ENCODE data around the gene SYDE2.

GRCh38 chr1:85166351-85166750 is 34.5 kb downstream of the SYDE2 start:
- TF ChIP-seq CTCF (IDR thresholded peaks at IDR 0.05) (no peak), POLR2A (IDR thresholded peaks at IDR 0.05) (no peak), POLR2AphosphoS5 (IDR thresholded peaks at IDR 0.05) (no peak), EP300 (IDR thresholded peaks at IDR 0.05) (no peak)

Measured in stomach (tissue), 4 donors.